Neural cell (in vitro differentiated cells): Measurements from ENCODE around the gene TAPBPL. TPM values are rescaled to one million over a fixed set of nuclear protein-coding genes. Genes with fewer than 3 reads are reported as not detected.

Source experiments
- H2AFZ ChIP-seq: fragments of 200-600, 300-800 bp; sonication (generic), shearing (Covaris generic); 2 replicates; pipeline ENCODE4 v1.6.0; 2014; ENCODE audit warnings: low read depth, mild to moderate bottlenecking, antibody characterized with exemption, low read length, moderate library complexity
- H3F3A ChIP-seq: fragments of 200-600 bp; shearing (Covaris generic); 2 replicates; pipeline ENCODE4 v1.6.1; 2016; ENCODE audit warnings: mild to moderate bottlenecking, moderate library complexity, mixed read lengths, antibody characterized with exemption, low read length; ENCODE audit not compliant: insufficient read depth, poor library complexity, severe bottlenecking
- H3K27ac ChIP-seq: fragments of 200-600, 300-800 bp; sonication (generic), shearing (Covaris generic); 2 replicates; pipeline ENCODE4 v1.5.1; 2014; ENCODE audit warnings: mild to moderate bottlenecking, low read length, moderate library complexity
- H3K27me3 ChIP-seq: fragments of 300-800, 200-600 bp; sonication (generic), shearing (Covaris generic); 2 replicates; pipeline ENCODE4 v1.6.0; 2014; ENCODE audit warnings: mild to moderate bottlenecking, low read depth, low read length, moderate library complexity; ENCODE audit not compliant: insufficient read depth
- H3K36me3 ChIP-seq: fragments of 300-800, 200-600 bp; sonication (generic), shearing (Covaris generic); 2 replicates; pipeline ENCODE4 v1.5.1; 2014; ENCODE audit warnings: mild to moderate bottlenecking, antibody characterized with exemption, low read length, moderate library complexity; ENCODE audit not compliant: insufficient read depth
- H3K4me2 ChIP-seq: fragments of 300-800, 200-600 bp; sonication (generic), shearing (Covaris generic); 2 replicates; pipeline ENCODE4 v1.6.0; 2014; ENCODE audit warnings: mild to moderate bottlenecking, low read length
- H3K4me3 ChIP-seq: fragments of 300-800, 200-600 bp; sonication (generic), shearing (Covaris generic); 2 replicates; pipeline ENCODE4 v1.5.1; 2014; ENCODE audit warnings: mild to moderate bottlenecking, low read length, moderate library complexity
- H3K79me2 ChIP-seq: fragments of 200-600 bp; shearing (Covaris generic); replicated peaks from 2 replicates; pipeline ENCODE4 v1.6.0; 2014; ENCODE audit warnings: mild to moderate bottlenecking, low read length, moderate library complexity; ENCODE audit not compliant: insufficient read depth
- H3K9ac ChIP-seq: fragments of 300-800, 200-600 bp; sonication (generic), shearing (Covaris generic); 2 replicates; pipeline ENCODE4 v1.6.1; 2016; ENCODE audit warnings: mild to moderate bottlenecking, low read length, mixed read lengths
- H3K9me2 ChIP-seq: fragments of 200-600 bp; shearing (Covaris generic); 2 replicates; pipeline ENCODE4 v1.6.1; 2016; ENCODE audit warnings: mild to moderate bottlenecking, low read length, mixed read lengths; ENCODE audit not compliant: insufficient read depth
- H3K9me3 ChIP-seq: fragments of 200-600, 300-800 bp; sonication (generic), shearing (Covaris generic); 2 replicates; pipeline ENCODE4 v1.6.1; 2016; ENCODE audit warnings: mild to moderate bottlenecking, mixed run types, low read length, moderate library complexity, mixed read lengths
- H4K20me1 ChIP-seq: fragments of 200-600 bp; shearing (Covaris generic); 2 replicates; pipeline ENCODE4 v1.6.1; 2016; ENCODE audit warnings: mild to moderate bottlenecking, mixed run types; ENCODE audit not compliant: insufficient read depth
- CTCF ChIP-seq: fragments of 450-650 bp; IDR thresholded peaks from 2 replicates; pipeline ENCODE4 v1.5.1; 2014; ENCODE audit warnings: antibody characterized with exemption, mild to moderate bottlenecking, moderate library complexity; ENCODE audit not compliant: poor library complexity, severe bottlenecking
- EP300 ChIP-seq: fragments of 450-650 bp; conservative IDR thresholded peaks from 2 replicates; pipeline ENCODE4 v1.6.1; 2014; ENCODE audit warnings: antibody characterized with exemption, mild to moderate bottlenecking, moderate library complexity; ENCODE audit not compliant: poor library complexity, severe bottlenecking
- EZH2 ChIP-seq: fragments of 200-600, 300-800 bp; shearing (Covaris generic), sonication (generic); IDR thresholded peaks from 2 replicates; pipeline ENCODE4 v1.6.1; 2014; ENCODE audit warnings: antibody characterized with exemption, low read length, borderline replicate concordance, mild to moderate bottlenecking; ENCODE audit not compliant: insufficient read depth, poor library complexity, severe bottlenecking
- MXI1 ChIP-seq: fragments of 450-650 bp; conservative IDR thresholded peaks from 2 replicates; pipeline ENCODE4 v1.6.1; 2014; ENCODE audit warnings: antibody characterized with exemption, mild to moderate bottlenecking; ENCODE audit not compliant: poor library complexity, severe bottlenecking
- POLR2AphosphoS5 ChIP-seq: IDR thresholded peaks from 2 replicates; pipeline ENCODE4 v1.6.1; 2012
- RAD21 ChIP-seq: fragments of 450-650 bp; conservative IDR thresholded peaks from 2 replicates; pipeline ENCODE4 v1.6.1; 2014; ENCODE audit warnings: antibody characterized with exemption, mild to moderate bottlenecking, moderate library complexity
- REST ChIP-seq: IDR thresholded peaks from 2 replicates; pipeline ENCODE4 v1.6.1; 2012; ENCODE audit warnings: borderline replicate concordance
- SMC3 ChIP-seq: fragments of 450-650 bp; conservative IDR thresholded peaks from 2 replicates; pipeline ENCODE4 v1.6.1; 2014; ENCODE audit warnings: antibody characterized with exemption, mild to moderate bottlenecking, moderate library complexity; ENCODE audit not compliant: poor library complexity
- TAF1 ChIP-seq: IDR thresholded peaks from 2 replicates; pipeline ENCODE4 v1.6.1; 2012; ENCODE audit warnings: low read depth
- polyA plus RNA-seq: library from polyadenylated mRNA; depleted of rRNA; stranded (reverse); fragments of >200 nt; gene quantifications from 2 replicates; pipeline ENCODE4 v1.2.3, GENCODE V29; 2014

Gene TAPBPL
- polyA plus RNA-seq, 1 donor from 2014 or later: not detected

DNA sequence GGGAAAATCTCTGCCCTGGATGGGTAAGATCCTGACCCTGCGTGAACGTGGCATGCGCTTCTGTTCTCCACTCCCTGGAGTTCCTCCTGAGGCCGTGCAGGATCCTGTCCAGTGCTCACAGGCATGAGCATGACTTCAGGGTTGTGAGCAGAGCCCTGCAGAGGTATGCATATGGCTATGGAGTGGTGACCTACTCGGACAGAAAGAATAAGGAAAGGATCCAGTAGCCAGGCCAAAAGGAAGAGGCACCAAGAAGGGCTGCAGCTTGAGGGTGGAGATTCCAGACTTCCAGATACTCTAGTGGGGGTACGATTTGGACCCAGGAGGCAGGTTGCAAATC is 27.9 kb upstream of the TAPBPL start:
- H3K27me3 ChIP-seq: no peaks in the 10 kb centered on the region
- H3K4me3 ChIP-seq: no peak overlapping the region
- H3K4me2 ChIP-seq: no peak overlapping the region
- no peak for TF ChIP-seq EZH2
- TF ChIP-seq TAF1: no peak
- TF ChIP-seq CTCF: no peak
- TF ChIP-seq RAD21: no peak
- no peak for TF ChIP-seq EP300
- TF ChIP-seq POLR2AphosphoS5: no peak
- TF ChIP-seq SMC3: no peak
- no peak for TF ChIP-seq REST
- no peak for TF ChIP-seq MXI1
- H3K9me3 ChIP-seq: no peaks in the 10 kb centered on the region
- H4K20me1 ChIP-seq: no peaks in the 10 kb centered on the region
- no peak overlapping the region for H3K27ac ChIP-seq
- H3K79me2 ChIP-seq: no peaks in the 10 kb centered on the region
- H3K36me3 ChIP-seq: no peaks in the 10 kb centered on the region
- no peak overlapping the region for H3K9ac ChIP-seq
- no peaks in the 10 kb centered on the region for H3F3A ChIP-seq
- H2AFZ ChIP-seq: no peak overlapping the region
- H3K9me2 ChIP-seq: no peaks in the 10 kb centered on the region

DNA sequence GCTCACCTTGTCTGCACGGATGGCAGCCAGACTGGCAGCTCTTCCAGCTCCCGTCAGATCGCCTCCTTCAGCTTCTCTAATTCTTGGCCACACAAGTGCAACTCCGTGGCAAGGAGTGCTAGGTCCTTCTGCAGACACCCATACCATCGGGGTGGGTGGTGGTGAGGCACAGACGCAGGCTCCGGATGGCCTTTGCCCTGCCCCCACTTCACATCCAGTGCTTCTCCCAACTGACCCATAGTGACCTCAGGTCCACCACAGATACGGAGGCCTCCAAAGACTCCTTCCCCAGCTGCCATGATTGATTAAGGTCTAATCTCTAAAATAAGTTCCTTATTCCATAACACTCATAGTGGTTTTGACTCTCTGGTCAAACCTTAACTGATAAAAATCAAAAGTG is 27.0 kb upstream of the TAPBPL start:
- no peaks in the 10 kb centered on the region for H3K79me2 ChIP-seq
- H3K9me2 ChIP-seq: no peaks in the 10 kb centered on the region
- H3K9ac ChIP-seq: no peak overlapping the region
- no peak overlapping the region for H3K27ac ChIP-seq
- no peak overlapping the region for H3K4me3 ChIP-seq
- H3F3A ChIP-seq: no peaks in the 10 kb centered on the region
- no peaks in the 10 kb centered on the region for H3K9me3 ChIP-seq
- H4K20me1 ChIP-seq: no peaks in the 10 kb centered on the region
- no peak overlapping the region for H2AFZ ChIP-seq
- no peaks in the 10 kb centered on the region for H3K36me3 ChIP-seq
- TF ChIP-seq EP300: no peak
- TF ChIP-seq EZH2: no peak
- TF ChIP-seq TAF1: no peak
- no peak for TF ChIP-seq POLR2AphosphoS5
- no peak overlapping the region for H3K4me2 ChIP-seq
- no peaks in the 10 kb centered on the region for H3K27me3 ChIP-seq
